Fibroblast of lung (primary cell): ENCODE data around the gene TRIM71. TPM values are rescaled to one million over a fixed set of nuclear protein-coding genes. Genes with fewer than 3 reads are reported as not detected.

Experiments used
- DNase-seq, 2 donors: peaks; one replicate each; pipeline versions ENCODE4 v3.0.0 to v3.0.0-alpha.2; 2010; ENCODE audit warnings: low read depth in 2 of 2
- H2AFZ ChIP-seq: 2 replicates; pipeline ENCODE4 v1.5.1; 2012; ENCODE audit warnings: low read length, control low read depth, inconsistent platforms
- H3K27ac ChIP-seq: 2 replicates; pipeline ENCODE4 v1.5.1; 2011; ENCODE audit warnings: low read length, control low read depth; ENCODE audit not compliant: insufficient read depth
- H3K27me3 ChIP-seq: 2 replicates; pipeline ENCODE4 v1.5.1; 2011; ENCODE audit warnings: mild to moderate bottlenecking, low read length; ENCODE audit not compliant: control insufficient read depth, insufficient read depth
- H3K36me3 ChIP-seq: 2 replicates; pipeline ENCODE4 v1.5.1; 2011; ENCODE audit warnings: low read length; ENCODE audit not compliant: control insufficient read depth, insufficient read depth
- H3K4me1 ChIP-seq: 2 replicates; pipeline ENCODE4 v1.5.1; 2011; ENCODE audit warnings: low read length; ENCODE audit not compliant: control insufficient read depth, insufficient read depth; ENCODE audit errors: extremely low read depth
- H3K4me2 ChIP-seq: 2 replicates; pipeline ENCODE4 v1.5.1; 2011; ENCODE audit warnings: low read length, control low read depth; ENCODE audit not compliant: insufficient read depth; ENCODE audit errors: extremely low read depth
- H3K4me3 ChIP-seq, 4 experiments: fragments of 200-600 bp in 1 of 4; sonication (generic) in 1 of 4; replicated peaks in 1 of 4; 2 replicates each; pipeline ENCODE4 v1.5.1; 2011 to 2016; ENCODE audit warnings: low read length in 4 of 4, low read depth in 3 of 4, mild to moderate bottlenecking in 3 of 4, control low read depth in 2 of 4, inconsistent platforms in 1 of 4, mixed read lengths in 1 of 4; ENCODE audit not compliant: insufficient read depth in 1 of 4; ENCODE audit errors: control extremely low read depth in 1 of 4
- H3K79me2 ChIP-seq: 2 replicates; pipeline ENCODE4 v1.5.1; 2012; ENCODE audit warnings: mild to moderate bottlenecking, low read length, inconsistent platforms; ENCODE audit not compliant: control insufficient read depth, insufficient read depth
- H3K9ac ChIP-seq: 2 replicates; pipeline ENCODE4 v1.5.1; 2011; ENCODE audit warnings: mild to moderate bottlenecking, low read length, control low read depth; ENCODE audit not compliant: insufficient read depth
- H3K9me3 ChIP-seq: 2 replicates; pipeline ENCODE4 v1.5.1; 2012; ENCODE audit warnings: low read depth, low read length; ENCODE audit not compliant: control insufficient read depth, insufficient read depth
- H4K20me1 ChIP-seq: 2 replicates; pipeline ENCODE4 v1.5.1; 2011; ENCODE audit warnings: low read length; ENCODE audit not compliant: control insufficient read depth, insufficient read depth; ENCODE audit errors: extremely low read depth
- EZH2 ChIP-seq: IDR thresholded peaks from 2 replicates; pipeline ENCODE4 v1.5.1; 2012; ENCODE audit warnings: low read length, control low read depth, mild to moderate bottlenecking; ENCODE audit errors: missing control alignments
- polyA plus RNA-seq, 2 donors: library from polyadenylated mRNA; depleted of rRNA in 1 of 2; stranded (reverse) in 1 of 2; unstranded in 1 of 2; fragments of >200 nt; gene quantifications; 2 replicates each; pipeline ENCODE4 v1.2.1, GENCODE V29; 2011 to 2012; ENCODE audit warnings: missing spikeins in 1 of 2
- total RNA-seq: library from RNA; depleted of rRNA; stranded (reverse); fragments of >200 nt; gene quantifications from 2 replicates; pipeline ENCODE4 v1.2.1, GENCODE V29; 2014
- TF ChIP-seq, protein P1 (sequence below), 2 donors: IDR thresholded peaks in 1 of 2; conservative IDR thresholded peaks in 1 of 2; 1 replicate in 1 of 2; 2 replicates in 1 of 2; pipeline ENCODE4 v1.5.1; 2011 to 2012; ENCODE audit warnings: low read length in 2 of 2, control low read depth in 1 of 2, inconsistent platforms in 1 of 2, low read depth in 1 of 2, mild to moderate bottlenecking in 1 of 2

TRIM71 gene
- total and polyA plus RNA-seq, 2 donors (not counting 1 experiment from before 2014, with no cell fraction given), result under 0.01 to 0.02 TPM

DNA sequence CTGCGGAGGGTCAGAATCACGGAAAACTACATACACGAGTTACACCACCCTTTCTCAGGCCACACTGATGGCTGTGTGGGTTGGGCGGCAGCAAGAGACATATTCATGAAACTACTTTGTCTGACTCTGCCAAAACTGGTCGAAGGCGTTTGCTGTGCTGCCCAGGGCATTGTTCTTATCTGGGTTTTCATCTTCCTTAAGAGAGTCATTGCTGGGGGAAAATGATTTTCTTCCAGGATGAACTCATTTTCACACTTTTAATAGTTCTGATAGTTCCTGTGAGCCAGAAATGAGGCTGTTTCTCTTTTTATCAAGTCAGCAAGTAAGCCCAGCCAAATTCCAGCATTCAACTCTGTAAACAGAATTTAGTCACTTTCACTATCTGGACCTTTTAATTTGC is 47.6 kb downstream of the TRIM71 start:
- H3K9me3 ChIP-seq, result no peaks in the 10 kb centered on the region
- no peaks in the 10 kb centered on the region for H4K20me1 ChIP-seq
- TF ChIP-seq, protein P1, sequence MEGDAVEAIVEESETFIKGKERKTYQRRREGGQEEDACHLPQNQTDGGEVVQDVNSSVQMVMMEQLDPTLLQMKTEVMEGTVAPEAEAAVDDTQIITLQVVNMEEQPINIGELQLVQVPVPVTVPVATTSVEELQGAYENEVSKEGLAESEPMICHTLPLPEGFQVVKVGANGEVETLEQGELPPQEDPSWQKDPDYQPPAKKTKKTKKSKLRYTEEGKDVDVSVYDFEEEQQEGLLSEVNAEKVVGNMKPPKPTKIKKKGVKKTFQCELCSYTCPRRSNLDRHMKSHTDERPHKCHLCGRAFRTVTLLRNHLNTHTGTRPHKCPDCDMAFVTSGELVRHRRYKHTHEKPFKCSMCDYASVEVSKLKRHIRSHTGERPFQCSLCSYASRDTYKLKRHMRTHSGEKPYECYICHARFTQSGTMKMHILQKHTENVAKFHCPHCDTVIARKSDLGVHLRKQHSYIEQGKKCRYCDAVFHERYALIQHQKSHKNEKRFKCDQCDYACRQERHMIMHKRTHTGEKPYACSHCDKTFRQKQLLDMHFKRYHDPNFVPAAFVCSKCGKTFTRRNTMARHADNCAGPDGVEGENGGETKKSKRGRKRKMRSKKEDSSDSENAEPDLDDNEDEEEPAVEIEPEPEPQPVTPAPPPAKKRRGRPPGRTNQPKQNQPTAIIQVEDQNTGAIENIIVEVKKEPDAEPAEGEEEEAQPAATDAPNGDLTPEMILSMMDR (conservative IDR thresholded peaks at IDR 0.05 in 1 of 2, IDR thresholded peaks at IDR 0.05 in 1 of 2; ENCODE audit: low read depth in 1 of 2, low read length in 2 of 2), result no peak
- no peak for TF ChIP-seq EZH2
- H3K27me3 ChIP-seq, result no peaks in the 10 kb centered on the region
- H3K9ac ChIP-seq, result no peak overlapping the region
- no peak overlapping the region for H3K4me2 ChIP-seq
- H3K36me3 ChIP-seq, result no peaks in the 10 kb centered on the region
- no peak overlapping the region for H3K27ac ChIP-seq
- peak; percentile 14 to 20 for DNase-seq
- no peaks in the 10 kb centered on the region for H3K4me1 ChIP-seq
- no peaks in the 10 kb centered on the region for H3K79me2 ChIP-seq
- no peak overlapping the region for H3K4me3 ChIP-seq
- no peak overlapping the region for H2AFZ ChIP-seq

DNA sequence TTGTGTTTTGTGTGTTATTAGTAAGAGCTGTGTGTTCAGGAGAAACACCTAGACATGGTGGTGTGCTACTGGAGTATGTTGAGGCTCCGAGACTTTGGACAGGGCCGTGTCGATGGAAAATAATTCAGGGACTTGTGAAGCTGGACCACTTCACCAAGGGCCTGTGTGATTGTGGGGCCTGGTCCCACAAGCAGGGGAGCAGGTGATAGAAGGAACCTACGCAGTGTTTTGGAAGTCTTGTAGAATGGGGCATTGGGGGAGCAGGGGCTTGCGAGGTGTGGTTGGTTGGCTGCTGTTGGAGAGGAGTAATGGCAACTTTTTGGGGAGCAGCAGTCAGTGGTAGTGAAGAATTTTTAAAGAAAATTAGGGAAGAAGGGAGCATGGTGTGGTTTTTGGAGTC is 48.7 kb downstream of the TRIM71 start:
- no peaks in the 10 kb centered on the region for H3K79me2 ChIP-seq
- DNase-seq, result no peak
- H2AFZ ChIP-seq, result no peak overlapping the region
- no peak overlapping the region for H3K4me2 ChIP-seq
- no peaks in the 10 kb centered on the region for H4K20me1 ChIP-seq
- H3K27ac ChIP-seq, result no peak overlapping the region
- no peaks in the 10 kb centered on the region for H3K27me3 ChIP-seq
- TF ChIP-seq EZH2, result no peak
- TF ChIP-seq, protein P1 (conservative IDR thresholded peaks at IDR 0.05 in 1 of 2, IDR thresholded peaks at IDR 0.05 in 1 of 2; ENCODE audit: low read depth in 1 of 2, low read length in 2 of 2), result no peak
- H3K36me3 ChIP-seq, result no peaks in the 10 kb centered on the region
- no peaks in the 10 kb centered on the region for H3K9me3 ChIP-seq
- no peak overlapping the region for H3K9ac ChIP-seq
- no peak overlapping the region for H3K4me3 ChIP-seq
- no peaks in the 10 kb centered on the region for H3K4me1 ChIP-seq

DNA sequence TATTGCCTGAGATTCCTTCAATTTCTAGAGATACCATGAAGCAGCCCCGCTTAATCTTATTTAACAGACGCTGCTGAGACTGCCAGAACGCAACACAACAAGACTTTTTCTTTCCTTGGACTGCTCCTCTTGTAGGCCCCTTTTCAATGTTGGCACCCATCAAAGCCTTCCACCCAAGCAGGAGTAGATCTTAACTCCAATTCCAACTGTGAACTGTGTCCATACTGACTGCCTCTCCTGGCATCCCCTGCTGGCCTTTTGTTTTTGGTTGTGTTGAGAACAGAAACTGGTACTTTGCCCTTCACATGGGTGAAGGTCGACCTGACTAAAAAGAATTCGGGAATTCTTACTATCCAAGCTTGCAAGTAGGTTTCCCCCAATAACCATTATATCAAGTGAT is 50.2 kb downstream of the TRIM71 start:
- Histone ChIP-seq H3K36me3 (no peaks in the 10 kb centered on the region), H3K4me2 (no peak overlapping the region), H4K20me1 (no peaks in the 10 kb centered on the region), H3K9ac (no peak overlapping the region), H3K27ac (no peak overlapping the region), H3K27me3 (peaks cover 4% of the 10 kb centered on the region), H2AFZ (no peak overlapping the region), H3K79me2 (no peaks in the 10 kb centered on the region), H3K4me1 (no peaks in the 10 kb centered on the region), H3K9me3 (no peaks in the 10 kb centered on the region), H3K4me3 (no peak overlapping the region)
- TF ChIP-seq EZH2, result no peak
- TF ChIP-seq, protein P1 (conservative IDR thresholded peaks at IDR 0.05 in 1 of 2, IDR thresholded peaks at IDR 0.05 in 1 of 2; ENCODE audit: low read depth in 1 of 2, low read length in 2 of 2), result no peak
- no peak for DNase-seq
